GM19438 (cell line): Measurements from ENCODE around the gene MUC6.

Experiments used
- ATAC-seq: cut with Tn5 transposase; IDR thresholded peaks from one replicate; pipeline ENCODE4 v1.9.1; 2021; ENCODE audit warnings: low read depth; ENCODE audit not compliant: unreplicated experiment

Gene MUC6

DNA sequence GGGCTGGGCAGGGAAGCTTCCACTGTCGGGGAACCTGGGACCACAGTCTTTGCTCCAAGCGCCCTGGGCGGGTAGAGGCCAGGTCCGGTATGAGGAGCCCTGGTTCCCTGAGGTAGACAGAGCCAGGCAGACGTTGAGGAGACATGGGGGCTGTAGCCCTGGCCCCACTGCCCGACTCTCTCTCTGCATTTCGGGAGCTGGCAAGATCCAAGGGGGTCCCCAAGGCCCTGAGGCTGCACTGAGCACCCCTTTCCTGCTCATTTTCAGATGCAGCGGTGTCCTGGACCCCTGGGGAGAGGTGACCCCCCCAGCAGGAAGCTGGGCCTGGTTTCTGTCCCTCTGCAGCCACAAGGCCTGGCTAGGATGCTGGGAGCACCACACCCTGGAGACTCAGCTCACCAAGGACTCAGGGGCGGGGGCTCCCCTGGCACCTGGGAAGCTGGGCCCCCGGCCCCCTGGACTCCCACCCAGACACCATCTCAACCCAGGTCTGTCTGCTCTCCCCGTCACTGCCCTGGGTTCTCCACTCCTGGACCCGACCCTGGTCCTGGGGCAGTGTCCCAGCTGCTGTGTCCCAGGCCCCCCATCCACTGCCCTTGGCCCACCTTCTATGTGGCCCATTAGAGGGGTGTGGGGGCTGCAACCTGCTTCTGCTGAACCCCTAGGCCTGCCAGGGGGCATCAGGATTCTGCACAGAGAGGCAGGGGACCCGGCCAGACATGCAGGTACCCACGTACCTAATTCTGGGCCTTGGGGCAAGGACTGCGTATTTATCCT is 15.0 kb upstream of the MUC6 start:
- ATAC-seq: no peak

DNA sequence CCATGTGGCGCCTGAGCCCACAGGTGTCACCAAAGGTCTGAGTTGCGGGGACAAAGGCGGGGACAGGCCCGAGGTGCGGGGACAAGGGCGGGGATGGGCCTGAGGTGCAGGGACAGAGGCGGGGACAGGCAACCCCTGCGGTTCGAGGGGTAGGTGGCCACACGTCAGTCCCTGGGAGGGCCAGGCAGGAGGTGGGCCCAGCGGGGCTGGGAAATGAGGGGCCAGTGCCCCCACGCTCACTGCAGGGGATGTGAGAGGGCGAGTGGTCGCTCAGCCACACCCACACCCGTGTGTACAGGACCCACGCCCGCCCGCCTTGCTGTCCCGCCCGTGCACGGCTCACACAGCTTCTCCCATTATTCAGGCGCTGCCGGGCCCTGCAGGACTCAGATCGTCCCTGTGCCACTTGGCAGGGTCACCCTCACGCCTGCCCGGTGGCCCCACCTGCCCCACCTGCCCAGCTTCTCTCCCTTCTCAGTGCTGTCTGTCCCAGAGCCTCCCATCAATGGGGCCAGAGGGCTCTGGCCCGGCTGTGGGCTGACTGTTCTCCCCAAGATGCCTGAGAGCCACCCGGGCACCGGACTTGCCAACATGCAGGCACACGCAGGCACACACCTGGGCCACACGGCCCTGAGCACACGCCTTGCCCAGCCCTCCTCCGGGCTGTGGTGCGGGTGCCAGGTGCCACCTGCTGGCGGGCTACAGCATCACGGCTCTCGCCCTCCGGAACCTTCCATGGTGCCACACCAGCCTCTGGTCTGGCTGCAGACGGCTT is 14.2 kb upstream of the MUC6 start:
- ATAC-seq: no peak

DNA sequence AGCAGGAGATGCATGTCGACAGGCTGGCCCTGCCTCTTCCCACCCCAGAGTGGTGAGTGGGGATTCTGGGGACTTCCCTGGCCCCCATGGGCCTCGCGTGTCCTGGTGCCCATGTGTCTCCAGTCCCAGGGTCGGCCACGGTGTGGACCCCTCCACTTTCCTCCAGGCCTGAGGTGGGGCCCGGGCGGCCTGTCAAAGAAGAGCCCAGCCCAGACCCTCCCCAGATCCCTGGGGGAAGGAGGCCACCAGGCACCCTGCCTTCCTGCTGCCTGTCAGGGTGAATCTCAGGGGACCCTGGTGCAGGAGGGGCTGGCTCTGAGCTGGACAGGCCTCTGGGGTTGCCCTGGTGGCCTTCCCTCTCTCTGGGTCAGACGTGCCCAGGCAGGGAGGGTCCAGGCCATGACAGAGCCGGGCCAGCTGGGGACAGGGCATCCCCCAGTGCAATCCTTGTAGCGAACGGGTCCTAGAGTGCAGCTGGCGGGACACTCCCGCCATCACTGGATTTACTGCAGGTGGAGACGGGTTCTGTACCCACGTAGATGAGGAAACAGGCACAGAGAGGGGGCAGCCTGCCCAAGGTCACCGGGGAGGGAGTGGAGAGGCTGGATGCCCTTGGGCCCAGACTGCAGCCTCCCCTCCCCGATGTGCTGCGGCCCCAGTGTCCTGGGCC is 13.5 kb upstream of the MUC6 start:
- ATAC-seq: no peak

DNA sequence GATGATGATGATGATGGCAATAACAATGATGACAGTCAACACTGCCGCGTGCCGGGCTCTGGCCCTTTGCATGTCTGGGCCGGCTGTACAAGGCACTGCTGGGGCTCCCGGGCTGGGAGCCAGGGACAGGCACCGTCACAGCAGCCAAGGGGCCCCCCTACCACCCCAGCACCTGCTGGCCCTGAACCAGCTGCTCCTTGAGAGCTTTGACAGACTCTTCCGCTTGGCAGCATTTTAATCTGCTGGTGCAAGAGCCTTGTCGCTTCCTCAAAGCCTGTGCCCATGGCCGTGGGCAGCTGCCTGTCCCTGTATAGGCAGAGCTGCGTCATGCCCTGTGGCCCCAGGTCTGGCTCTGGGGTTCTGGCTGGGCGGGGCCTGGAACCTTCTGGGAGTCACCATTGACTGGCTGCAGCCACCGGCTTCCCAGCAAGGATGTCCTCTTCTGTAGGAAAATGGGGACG is 12.9 kb upstream of the MUC6 start:
- ATAC-seq: no peak

DNA sequence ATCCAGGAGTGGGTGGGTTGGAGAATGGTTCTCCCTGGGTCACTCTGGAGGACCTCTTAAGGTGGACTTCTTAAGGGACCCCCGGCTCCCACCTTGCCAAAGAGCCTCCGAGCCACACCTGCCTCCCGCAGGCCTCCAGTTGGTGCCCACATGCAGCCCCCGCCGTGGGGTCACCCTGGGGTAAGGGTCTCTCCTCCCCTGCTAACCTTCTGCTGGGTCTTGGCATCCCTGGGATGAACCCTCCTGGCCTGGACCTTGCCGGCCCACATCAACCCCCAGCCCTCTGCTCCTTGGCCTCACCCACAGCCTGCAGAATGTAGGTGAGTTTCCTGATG is 12.5 kb upstream of the MUC6 start:
- no peak for ATAC-seq

DNA sequence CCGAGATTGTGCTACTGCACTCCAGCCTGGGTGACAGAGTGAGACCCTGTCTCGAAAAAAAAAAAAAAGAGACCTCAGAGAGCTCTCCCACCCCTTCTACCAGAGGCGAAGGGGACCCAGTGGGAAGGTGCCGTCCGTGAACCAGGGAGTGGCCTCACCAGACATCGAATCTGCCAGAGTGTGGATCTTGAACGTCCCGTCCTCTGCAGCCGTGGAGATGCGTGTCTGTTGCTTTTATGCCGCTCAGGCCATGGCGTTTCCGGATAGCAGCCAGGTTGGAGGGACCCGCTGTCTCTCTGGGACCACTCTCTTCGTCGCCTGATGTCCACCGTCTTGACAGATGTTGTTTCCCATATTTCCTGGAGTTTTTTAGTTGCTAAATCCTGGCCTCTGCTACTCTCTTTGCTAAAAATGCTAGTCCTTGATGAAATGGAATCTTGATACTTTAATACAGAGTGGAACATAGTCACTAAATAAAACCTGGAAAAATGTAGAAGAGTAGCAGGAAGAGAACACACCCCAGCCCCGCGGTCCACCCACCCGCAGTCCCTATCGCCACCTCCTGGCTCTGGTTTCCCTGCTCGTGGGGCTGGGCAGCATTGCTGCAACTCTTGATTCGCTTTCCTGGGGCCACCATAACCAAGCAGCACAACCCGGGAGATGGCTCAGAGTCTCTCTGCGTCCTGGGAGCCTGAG is 12.0 kb upstream of the MUC6 start:
- no peak for ATAC-seq

DNA sequence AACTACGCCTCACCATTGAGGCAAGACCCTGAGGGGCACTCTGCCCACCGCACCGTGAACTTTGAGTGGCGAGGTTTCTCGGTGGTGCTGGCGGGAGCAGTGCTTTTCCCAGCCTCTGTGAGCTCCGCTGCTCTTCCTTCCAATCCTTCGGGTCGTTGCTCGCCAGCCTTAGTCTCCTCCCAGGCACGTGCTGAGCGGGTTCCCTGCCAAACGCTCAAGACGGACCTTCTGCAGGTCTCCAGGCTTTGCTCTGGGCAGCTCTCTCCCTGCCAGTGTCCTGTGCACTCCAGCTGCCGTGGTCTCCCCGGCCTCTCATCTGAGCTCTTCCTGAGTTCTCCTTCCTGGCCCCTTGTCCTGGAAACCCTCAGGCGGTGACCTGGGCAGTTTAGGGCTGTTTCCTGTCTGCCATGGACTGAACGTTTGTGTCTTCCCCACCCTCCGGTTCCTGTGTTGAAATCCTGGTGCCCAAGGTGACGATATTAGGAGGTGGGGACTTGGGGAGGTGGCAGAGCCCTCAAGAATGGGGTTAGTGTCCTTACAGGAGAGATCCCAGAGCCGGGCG is 11.2 kb upstream of the MUC6 start:
- no peak for ATAC-seq

DNA sequence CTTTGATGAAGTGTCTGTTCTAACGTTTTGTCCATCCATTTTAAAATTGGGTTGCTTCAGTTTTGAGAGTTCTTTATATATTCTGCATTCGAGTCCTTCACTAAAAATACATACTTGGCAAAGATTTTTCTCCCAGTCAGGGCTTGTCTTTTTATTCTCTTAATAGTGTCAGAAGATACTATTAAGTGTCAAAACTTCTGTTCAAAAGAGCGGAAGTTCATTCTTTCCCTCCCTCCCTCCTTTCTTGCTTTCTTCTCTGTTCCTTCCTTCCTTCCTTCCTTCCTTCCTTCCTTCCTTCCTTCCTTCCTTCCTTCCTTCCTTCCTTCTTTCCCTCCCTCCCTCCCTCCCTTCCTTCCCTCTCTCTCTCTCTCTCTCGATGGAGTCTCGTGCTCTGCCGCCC is 7.6 kb upstream of the MUC6 start:
- ATAC-seq: no peak

DNA sequence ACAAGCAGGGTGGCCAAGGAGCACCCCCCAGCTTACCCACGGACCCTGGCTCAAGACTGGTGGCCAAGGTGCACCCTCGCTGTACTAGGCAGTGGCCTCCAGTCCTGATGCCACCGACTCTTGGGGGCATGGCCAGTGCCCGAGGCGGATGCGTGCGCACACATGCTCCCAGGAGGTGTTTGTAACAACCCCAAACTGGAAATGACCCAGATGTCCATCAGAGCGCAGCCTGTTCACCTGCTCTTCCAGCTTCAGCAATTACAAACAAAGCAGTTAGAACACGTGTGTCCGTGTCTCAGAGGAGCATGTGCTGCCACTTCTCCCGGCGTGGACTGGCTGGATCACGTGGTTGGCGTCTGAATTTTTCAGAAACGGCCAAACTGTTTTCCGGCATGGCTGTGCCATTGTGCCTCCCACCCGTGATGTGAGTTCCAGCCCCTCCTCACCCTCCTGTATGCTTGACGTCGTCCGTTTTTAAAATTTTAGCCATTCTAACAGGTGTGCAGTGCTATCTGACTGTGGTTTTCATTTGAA is 7.1 kb upstream of the MUC6 start:
- no peak for ATAC-seq

DNA sequence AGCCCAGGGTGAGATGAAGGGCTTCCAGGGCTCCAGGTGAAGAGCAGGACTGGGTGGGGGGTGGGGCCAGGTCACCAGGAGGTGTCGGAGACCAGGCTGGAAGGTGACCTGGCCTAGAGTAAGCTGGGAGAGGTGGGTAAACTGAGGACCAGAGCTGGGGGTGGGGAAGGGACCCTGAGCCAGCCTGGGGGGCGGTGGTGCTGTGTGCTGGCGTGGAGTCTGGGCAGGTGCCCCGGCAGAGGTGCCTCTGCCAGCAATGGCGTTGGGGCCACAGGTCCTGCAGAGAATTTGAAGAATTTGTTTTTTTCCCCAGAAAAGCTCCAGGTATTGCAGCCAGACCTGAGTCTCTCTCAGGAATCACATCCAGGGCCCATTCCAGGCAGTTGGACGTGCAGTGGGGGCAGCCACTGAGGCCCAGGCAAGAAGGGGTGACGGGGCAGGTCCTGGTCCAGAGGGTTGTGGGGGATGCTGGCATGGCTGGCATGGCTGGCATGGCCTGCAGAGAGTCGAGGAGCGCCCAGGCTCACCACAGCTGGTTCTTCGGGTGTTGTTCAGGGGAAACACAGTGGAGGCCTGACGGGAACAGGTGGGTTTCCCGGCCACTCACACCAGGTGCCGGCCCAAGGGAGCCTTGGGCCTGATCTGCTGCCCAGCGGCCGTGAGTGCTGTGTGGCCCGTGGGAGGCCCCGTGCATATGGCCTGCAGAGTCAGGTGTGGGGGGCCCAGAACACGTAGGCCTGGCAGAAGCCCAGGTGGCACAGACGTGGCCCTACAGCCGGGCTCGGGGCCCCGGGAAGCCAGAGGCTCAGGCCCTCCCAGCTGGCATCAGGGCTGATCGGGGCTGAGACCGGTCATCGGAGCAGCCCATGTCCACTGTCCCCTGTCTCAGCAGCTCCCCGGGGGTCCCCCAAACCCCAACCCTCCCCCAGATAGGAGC is 6.4 kb upstream of the MUC6 start:
- ATAC-seq: no peak

DNA sequence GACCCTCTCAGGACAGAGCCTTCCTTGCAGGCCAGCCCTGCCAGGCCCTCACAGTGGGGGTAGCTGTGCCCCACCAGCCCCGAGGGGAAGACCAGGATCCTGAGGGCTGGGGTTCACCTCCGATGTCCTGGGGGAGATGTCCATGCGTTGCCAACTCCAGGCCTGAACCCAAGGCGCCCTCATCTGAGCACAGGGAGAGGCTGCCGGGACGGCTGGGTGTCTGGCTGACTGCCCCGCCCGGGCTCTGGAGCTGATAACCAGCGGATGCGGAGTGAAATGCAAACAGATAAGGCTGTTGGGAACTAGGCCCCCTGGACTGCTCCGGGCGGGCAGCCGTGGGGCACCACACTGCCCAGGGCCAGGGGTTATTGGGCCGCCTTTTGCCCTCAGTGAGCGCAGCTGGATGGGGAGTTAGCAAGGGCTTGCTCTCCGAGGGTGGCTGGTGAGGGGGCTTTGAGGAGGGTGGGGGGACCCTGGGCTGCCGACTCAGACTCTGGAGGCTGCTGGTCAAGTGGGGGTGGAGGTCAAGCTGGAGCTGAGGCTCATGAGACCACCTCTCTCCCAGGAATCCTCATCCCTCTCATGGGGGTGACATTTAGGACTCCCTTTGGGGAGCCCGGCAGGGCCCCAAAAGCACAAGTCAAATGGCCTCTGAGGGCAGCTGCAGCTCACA is 5.6 kb upstream of the MUC6 start:
- ATAC-seq: no peak

DNA sequence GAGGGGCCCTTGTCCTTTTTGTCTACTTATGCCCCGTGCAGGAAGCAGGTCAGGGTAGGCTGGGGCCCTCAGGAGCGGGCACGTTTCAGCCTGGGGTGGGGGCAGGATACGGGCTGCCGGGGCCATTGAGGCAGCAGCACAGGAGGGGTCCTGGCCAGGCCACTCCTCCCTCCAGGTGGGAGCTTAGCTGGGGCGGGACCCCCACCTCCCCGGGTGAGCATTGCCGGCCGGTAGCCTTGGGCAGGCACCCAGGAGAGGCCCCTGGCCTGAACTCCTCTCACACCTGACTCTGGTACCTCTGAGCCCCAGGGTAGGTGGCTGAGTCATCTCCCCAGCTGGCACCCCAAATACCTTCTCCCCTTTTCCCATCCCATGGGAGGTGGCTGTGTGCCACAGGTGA is 5.0 kb upstream of the MUC6 start:
- ATAC-seq: no peak

DNA sequence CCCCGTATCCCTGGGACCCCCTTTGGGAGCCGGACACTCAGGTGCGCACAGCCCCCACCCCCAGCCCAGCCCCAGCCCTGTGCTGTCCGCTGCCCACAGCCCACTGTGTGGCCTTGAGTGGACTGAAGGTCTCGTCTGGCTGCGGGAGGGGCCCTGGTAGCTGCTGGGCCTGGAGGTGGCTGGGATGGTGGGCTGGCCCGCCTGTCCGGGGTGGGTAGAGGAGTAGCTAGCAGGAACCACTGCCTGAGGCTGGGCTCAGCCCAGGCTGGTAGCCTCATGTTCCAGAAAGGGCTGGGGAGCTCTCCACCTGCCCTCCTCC is 4.6 kb upstream of the MUC6 start:
- ATAC-seq: no peak

DNA sequence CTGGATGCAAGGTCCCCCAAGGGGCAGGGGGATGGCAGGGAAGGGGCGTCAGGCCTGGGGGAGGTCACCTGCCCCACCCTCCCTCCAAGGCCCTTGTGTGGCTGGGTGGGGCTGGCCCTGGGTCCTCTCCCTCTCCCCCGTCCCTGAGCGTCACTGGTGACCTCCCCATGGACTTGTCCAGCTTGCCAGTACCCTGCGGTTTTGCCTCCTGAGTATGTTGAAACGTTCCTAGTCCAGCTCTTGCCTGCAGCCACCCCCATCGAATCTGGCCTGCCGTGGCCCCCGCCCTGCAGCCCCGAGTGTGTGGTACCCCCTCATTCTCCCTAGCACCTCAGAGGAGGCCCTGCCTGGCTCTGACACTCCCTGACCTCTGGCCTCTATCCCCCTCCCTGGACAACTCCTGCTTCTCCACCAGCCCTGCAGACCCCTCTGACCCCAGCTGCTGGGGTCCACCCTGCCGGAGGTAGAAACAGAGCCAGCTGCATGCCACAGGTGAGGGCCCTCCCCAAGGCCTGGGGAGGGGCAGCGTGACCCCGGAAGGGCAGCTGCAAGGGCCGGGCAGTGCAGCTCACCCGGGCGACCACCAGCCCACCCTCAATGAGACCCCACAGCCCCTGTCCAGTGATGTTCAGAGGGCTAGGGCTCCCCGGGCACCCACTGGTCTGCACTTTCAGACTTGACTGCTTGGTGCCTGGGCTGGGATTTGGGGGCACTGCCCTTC is 4.1 kb upstream of the MUC6 start:
- ATAC-seq: no peak

DNA sequence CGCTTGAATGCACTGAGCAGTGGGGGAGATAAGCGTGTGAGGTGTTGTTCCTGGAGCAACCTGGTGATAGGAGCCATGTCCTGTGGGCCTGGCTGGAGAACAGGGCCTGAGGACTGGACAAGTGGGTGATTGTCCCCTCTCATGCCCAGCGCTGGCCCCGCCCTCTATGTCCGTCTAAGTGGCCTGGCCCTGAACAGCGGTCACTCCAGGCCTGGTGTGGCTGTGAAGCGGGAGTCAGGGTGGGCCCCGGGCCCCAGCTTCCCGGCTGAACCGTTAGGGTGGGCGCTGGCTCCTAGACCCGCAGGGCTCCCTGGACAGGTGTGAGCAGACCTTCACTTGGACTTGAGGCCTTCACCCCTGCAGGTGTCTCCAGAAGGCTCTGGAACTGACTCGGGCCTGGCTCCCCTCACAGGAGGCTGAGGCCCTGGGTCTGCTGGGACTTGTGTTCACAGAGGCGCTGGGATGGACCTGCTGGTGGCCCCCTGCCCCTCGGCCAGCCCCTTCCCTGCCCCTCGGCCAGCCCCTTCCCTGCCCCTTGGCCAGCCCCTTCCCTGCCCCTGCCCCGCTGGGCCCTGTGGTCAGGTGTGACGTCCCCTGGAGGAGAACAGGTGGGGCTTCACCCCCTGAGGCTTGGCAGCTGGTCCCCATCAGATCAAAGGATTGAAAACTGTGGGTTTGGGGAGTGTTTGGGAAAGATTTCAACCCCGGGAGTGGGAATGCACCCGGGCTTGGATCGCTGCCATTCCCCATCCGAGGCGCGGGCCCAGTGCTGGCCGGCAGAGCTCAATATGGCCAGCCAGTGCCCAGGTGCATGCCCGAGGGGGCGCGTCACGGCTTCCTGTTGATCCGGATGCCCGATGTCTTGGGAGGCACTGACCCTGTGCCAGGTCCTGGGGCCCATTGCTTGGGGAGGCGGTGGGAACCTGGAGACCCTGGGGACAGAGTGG is 3.2 kb upstream of the MUC6 start:
- ATAC-seq: no peak

DNA sequence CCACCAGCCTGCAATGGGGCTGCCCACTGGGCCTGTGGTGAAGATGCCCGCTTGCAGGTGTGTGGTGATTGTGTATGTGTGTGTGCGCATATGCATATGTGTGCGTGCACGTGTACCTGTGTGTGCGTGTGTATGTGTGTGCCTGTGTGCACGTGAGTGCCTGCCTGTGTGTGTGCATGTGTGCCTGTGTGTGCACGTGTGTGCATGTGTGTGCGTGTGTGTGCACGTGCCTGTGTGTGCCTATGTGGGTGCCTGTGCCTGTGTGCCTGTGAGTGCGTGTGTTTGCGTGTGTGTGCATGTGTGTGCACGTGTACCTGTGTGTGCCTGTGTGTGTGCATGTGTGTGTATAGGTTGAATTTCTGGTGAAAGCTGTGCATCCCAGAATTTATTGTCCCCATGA is 2.4 kb upstream of the MUC6 start:
- ATAC-seq: no peak

DNA sequence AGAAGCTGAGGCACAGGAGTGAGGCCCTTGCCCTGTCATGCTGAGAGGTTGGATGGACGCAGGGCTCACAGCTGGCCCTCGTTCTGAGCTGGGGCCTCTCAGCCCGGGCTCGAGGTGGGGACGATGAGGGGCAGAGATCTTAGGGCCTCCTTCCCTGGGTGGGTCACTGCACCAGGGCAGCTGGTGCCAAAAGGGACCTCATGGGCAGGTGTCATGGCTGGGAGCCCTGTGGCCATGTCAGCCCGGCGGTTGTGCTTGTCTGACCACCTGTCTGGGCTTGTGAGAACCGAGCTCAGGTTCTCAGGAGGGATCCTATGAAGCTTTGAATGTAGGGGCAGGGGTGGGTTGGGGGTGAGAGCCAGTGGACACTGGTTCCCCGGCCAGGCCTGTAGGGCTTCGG is 1.8 kb upstream of the MUC6 start:
- ATAC-seq: no peak
